ENCODE measurements around the gene CERS1. TPM values are rescaled to one million over a fixed set of nuclear protein-coding genes. Genes with fewer than 3 reads are reported as not detected.

Gene CERS1
- total and polyA plus RNA-seq, 3 experiments from 2014 or later: not detected

Other genes starting within 250 kb of the CERS1 start
- gene CRTC1, start 212.5 kb downstream of the CERS1 start, total RNA-seq: 1 to 10 TPM; 6.7 to 7.1 TPM
- gene CRTC1, start 212.5 kb downstream of the CERS1 start, polyA plus RNA-seq: 1.3 TPM
- gene COMP, start 104.9 kb downstream of the CERS1 start, total RNA-seq: not detected
- not detected for gene COMP, start 104.9 kb downstream of the CERS1 start, polyA plus RNA-seq
- 10 to 100 TPM; 96.8 to 97.2 TPM for gene UPF1, start 64.2 kb downstream of the CERS1 start, total RNA-seq
- 24.6 TPM for gene UPF1, start 64.2 kb downstream of the CERS1 start, polyA plus RNA-seq
- 100 to 1,000 TPM; 177 to 184 TPM for gene COPE, start 23.2 kb upstream of the CERS1 start, total RNA-seq
- gene COPE, start 23.2 kb upstream of the CERS1 start, polyA plus RNA-seq: 300 TPM
- 10 to 100 TPM; 92.5 to 95.1 TPM for gene DDX49, start 23.6 kb upstream of the CERS1 start, total RNA-seq
- gene DDX49, start 23.6 kb upstream of the CERS1 start, polyA plus RNA-seq: 28.5 TPM
- gene HOMER3, start 45.1 kb upstream of the CERS1 start, total RNA-seq: 1 to 10 TPM; 1.2 to 1.3 TPM
- gene HOMER3, start 45.1 kb upstream of the CERS1 start, polyA plus RNA-seq: 0.58 TPM
- gene SUGP2, start 137.4 kb upstream of the CERS1 start, total RNA-seq: 10 to 100 TPM; 77.6 to 81.2 TPM
- 10.0 TPM for gene SUGP2, start 137.4 kb upstream of the CERS1 start, polyA plus RNA-seq
- 10 to 100 TPM; 57.6 to 61.9 TPM for gene ARMC6, start 137.4 kb upstream of the CERS1 start, total RNA-seq
- 34.1 TPM for gene ARMC6, start 137.4 kb upstream of the CERS1 start, polyA plus RNA-seq
- 10 to 100 TPM; 10.4 to 11.3 TPM for gene SLC25A42, start 167.8 kb upstream of the CERS1 start, total RNA-seq
- gene SLC25A42, start 167.8 kb upstream of the CERS1 start, polyA plus RNA-seq: 19.3 TPM
- gene TMEM161A, start 242.3 kb upstream of the CERS1 start, total RNA-seq: 10 to 100 TPM; 27.7 to 30.6 TPM
- 30.1 TPM for gene TMEM161A, start 242.3 kb upstream of the CERS1 start, polyA plus RNA-seq

Data from CD8-positive, alpha-beta memory T cell (primary cell).